ENCODE data around the gene CHIA. TPM values are rescaled to one million over a fixed set of nuclear protein-coding genes. Genes with fewer than 3 reads are reported as not detected.

The CHIA gene
- total and polyA plus RNA-seq, 4 donors: 0.06 TPM; not detected in 3

DNA sequence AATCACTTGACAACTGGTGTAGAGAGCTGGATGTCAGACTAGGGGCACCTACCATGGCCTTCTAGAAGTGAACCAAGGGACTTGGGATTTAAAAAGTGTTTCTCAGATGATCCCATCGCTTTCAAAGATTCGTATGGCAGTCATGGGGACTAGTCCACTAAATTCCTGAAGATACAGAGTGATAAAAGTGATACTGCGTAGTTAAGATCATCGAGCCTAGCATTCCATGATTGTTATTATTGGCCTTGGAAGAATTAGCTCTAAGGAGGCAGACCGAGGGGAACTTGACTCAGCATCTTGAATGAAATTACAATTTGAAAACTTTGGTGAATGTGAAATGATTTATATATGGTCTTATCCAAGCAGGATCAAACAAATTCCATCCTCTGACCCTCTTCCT lies 1.3 kb upstream of the CHIA start:
- H3K9me3 ChIP-seq (ENCODE audit: control insufficient read depth in 4 of 4, low read length in 3 of 4): no peaks in the 10 kb centered on the region
- no peaks in the 10 kb centered on the region for H3K36me3 ChIP-seq (ENCODE audit: control insufficient read depth in 4 of 4, insufficient read depth in 3 of 4, low read depth in 1 of 4, low read length in 3 of 4)
- peaks cover 0 to 5% (median 0%) of the 10 kb centered on the region in 4 donors for H3K4me1 ChIP-seq (ENCODE audit: control insufficient read depth in 4 of 4, insufficient read depth in 4 of 4, low read length in 3 of 4)
- no peak overlapping the region for H3K27ac ChIP-seq (ENCODE audit: low read depth in 1 of 2, low read length in 2 of 2)
- TF ChIP-seq SP1 (IDR thresholded peaks at IDR 0.05) (no peak), FOXA1 (IDR thresholded peaks at IDR 0.05) (no peak), GABPA (IDR thresholded peaks at IDR 0.05 in 1 of 2, conservative IDR thresholded peaks at IDR 0.05 in 1 of 2) (no peak), RXRA (IDR thresholded peaks at IDR 0.05) (no peak), TAF1 (conservative IDR thresholded peaks at IDR 0.05) (no peak), JUND (IDR thresholded peaks at IDR 0.05) (no peak), RAD21 (IDR thresholded peaks at IDR 0.05) (no peak)
- TF ChIP-seq, protein P1, sequence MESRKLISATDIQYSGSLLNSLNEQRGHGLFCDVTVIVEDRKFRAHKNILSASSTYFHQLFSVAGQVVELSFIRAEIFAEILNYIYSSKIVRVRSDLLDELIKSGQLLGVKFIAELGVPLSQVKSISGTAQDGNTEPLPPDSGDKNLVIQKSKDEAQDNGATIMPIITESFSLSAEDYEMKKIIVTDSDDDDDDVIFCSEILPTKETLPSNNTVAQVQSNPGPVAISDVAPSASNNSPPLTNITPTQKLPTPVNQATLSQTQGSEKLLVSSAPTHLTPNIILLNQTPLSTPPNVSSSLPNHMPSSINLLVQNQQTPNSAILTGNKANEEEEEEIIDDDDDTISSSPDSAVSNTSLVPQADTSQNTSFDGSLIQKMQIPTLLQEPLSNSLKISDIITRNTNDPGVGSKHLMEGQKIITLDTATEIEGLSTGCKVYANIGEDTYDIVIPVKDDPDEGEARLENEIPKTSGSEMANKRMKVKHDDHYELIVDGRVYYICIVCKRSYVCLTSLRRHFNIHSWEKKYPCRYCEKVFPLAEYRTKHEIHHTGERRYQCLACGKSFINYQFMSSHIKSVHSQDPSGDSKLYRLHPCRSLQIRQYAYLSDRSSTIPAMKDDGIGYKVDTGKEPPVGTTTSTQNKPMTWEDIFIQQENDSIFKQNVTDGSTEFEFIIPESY (IDR thresholded peaks at IDR 0.05): no peak
- TF ChIP-seq, protein P2, sequence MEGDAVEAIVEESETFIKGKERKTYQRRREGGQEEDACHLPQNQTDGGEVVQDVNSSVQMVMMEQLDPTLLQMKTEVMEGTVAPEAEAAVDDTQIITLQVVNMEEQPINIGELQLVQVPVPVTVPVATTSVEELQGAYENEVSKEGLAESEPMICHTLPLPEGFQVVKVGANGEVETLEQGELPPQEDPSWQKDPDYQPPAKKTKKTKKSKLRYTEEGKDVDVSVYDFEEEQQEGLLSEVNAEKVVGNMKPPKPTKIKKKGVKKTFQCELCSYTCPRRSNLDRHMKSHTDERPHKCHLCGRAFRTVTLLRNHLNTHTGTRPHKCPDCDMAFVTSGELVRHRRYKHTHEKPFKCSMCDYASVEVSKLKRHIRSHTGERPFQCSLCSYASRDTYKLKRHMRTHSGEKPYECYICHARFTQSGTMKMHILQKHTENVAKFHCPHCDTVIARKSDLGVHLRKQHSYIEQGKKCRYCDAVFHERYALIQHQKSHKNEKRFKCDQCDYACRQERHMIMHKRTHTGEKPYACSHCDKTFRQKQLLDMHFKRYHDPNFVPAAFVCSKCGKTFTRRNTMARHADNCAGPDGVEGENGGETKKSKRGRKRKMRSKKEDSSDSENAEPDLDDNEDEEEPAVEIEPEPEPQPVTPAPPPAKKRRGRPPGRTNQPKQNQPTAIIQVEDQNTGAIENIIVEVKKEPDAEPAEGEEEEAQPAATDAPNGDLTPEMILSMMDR (IDR thresholded peaks at IDR 0.05; ENCODE audit: low read depth, low read length, missing input control): no peak
- TF ChIP-seq, protein P3, sequence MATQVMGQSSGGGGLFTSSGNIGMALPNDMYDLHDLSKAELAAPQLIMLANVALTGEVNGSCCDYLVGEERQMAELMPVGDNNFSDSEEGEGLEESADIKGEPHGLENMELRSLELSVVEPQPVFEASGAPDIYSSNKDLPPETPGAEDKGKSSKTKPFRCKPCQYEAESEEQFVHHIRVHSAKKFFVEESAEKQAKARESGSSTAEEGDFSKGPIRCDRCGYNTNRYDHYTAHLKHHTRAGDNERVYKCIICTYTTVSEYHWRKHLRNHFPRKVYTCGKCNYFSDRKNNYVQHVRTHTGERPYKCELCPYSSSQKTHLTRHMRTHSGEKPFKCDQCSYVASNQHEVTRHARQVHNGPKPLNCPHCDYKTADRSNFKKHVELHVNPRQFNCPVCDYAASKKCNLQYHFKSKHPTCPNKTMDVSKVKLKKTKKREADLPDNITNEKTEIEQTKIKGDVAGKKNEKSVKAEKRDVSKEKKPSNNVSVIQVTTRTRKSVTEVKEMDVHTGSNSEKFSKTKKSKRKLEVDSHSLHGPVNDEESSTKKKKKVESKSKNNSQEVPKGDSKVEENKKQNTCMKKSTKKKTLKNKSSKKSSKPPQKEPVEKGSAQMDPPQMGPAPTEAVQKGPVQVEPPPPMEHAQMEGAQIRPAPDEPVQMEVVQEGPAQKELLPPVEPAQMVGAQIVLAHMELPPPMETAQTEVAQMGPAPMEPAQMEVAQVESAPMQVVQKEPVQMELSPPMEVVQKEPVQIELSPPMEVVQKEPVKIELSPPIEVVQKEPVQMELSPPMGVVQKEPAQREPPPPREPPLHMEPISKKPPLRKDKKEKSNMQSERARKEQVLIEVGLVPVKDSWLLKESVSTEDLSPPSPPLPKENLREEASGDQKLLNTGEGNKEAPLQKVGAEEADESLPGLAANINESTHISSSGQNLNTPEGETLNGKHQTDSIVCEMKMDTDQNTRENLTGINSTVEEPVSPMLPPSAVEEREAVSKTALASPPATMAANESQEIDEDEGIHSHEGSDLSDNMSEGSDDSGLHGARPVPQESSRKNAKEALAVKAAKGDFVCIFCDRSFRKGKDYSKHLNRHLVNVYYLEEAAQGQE (IDR thresholded peaks at IDR 0.05): no peak
- H3K9ac ChIP-seq (ENCODE audit: low read depth in 1 of 2, low read length in 2 of 2): no peak overlapping the region
- 72% methylated on average over 5 of the region's 5 CpGs for WGBS
- no peaks in the 10 kb centered on the region for H3K27me3 ChIP-seq (ENCODE audit: control insufficient read depth in 4 of 4, insufficient read depth in 4 of 4, low read length in 3 of 4)
- DNase-seq (ENCODE audit: low spot score): no peak
- H3K4me3 ChIP-seq (ENCODE audit: low read depth in 1 of 3, low read length in 3 of 3): no peak overlapping the region

DNA sequence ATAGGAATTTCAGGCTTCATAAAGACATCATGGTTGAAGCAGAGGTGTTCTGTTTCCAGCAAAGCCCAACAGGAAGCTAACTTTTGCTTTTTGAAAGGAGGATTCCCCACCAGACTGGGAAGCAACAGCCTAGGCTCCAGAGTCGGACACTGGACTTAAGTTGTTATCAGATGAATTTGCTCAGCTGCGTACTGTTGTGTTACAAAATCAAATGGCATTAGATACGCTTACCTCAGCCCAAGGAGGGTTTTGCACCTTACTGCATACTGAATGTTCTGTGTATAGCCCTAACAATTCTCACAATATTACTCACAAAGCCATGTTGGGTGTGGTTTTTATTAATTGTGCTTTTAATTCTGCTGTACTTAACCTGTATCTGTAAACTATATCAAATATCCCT lies 547 bp upstream of the CHIA start:
- Histone ChIP-seq H3K4me3 (ENCODE audit: low read depth in 1 of 3, low read length in 3 of 3) (no peak overlapping the region), H3K27me3 (ENCODE audit: control insufficient read depth in 4 of 4, insufficient read depth in 4 of 4, low read length in 3 of 4) (no peaks in the 10 kb centered on the region), H3K4me1 (ENCODE audit: control insufficient read depth in 4 of 4, insufficient read depth in 4 of 4, low read length in 3 of 4) (peaks cover 0 to 5% (median 0%) of the 10 kb centered on the region in 4 donors), H3K9me3 (ENCODE audit: control insufficient read depth in 4 of 4, low read length in 3 of 4) (no peaks in the 10 kb centered on the region), H3K9ac (ENCODE audit: low read depth in 1 of 2, low read length in 2 of 2) (no peak overlapping the region), H3K27ac (ENCODE audit: low read depth in 1 of 2, low read length in 2 of 2) (no peak overlapping the region), H3K36me3 (ENCODE audit: control insufficient read depth in 4 of 4, insufficient read depth in 3 of 4, low read depth in 1 of 4, low read length in 3 of 4) (no peaks in the 10 kb centered on the region)
- 53% methylated on average over 3 of the region's 3 CpGs for WGBS
- no peak for DNase-seq (ENCODE audit: low spot score)
- TF ChIP-seq FOXA1 (IDR thresholded peaks at IDR 0.05) (no peak), RAD21 (IDR thresholded peaks at IDR 0.05) (no peak), NR2F2 (IDR thresholded peaks at IDR 0.05) (no peak), TAF1 (conservative IDR thresholded peaks at IDR 0.05) (no peak), HNF4A (conservative IDR thresholded peaks at IDR 0.05) (no peak), JUND (IDR thresholded peaks at IDR 0.05) (no peak), GABPA (IDR thresholded peaks at IDR 0.05 in 1 of 2, conservative IDR thresholded peaks at IDR 0.05 in 1 of 2) (no peak), EGR1 (IDR thresholded peaks at IDR 0.05; ENCODE audit: low read depth in 2 of 2) (no peak)
- TF ChIP-seq, protein P4, sequence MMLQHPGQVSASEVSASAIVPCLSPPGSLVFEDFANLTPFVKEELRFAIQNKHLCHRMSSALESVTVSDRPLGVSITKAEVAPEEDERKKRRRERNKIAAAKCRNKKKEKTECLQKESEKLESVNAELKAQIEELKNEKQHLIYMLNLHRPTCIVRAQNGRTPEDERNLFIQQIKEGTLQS (IDR thresholded peaks at IDR 0.05): no peak
- TF ChIP-seq, protein P2 (IDR thresholded peaks at IDR 0.05; ENCODE audit: low read depth, low read length, missing input control): no peak
- TF ChIP-seq, protein P5, sequence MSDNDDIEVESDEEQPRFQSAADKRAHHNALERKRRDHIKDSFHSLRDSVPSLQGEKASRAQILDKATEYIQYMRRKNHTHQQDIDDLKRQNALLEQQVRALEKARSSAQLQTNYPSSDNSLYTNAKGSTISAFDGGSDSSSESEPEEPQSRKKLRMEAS (IDR thresholded peaks at IDR 0.05): no peak

All from liver (tissue), 9 donors.